CD4-positive, alpha-beta T cell treated with Interleukin-17A for 1 hour (primary cell): ENCODE measurements around the gene ADAMTSL3.
"Not testable (repeated sequence)": the region's sequence is repeated elsewhere in the genome, so short reads cannot be mapped to it uniquely, and the experiment has no call there.

Experiments used
- DNase-seq: peaks from one replicate; pipeline ENCODE4 v3.0.0-alpha.2; 2020

Gene ADAMTSL3

GRCh38 chr15:83930392-83931212 is 276.7 kb downstream of the ADAMTSL3 start:
- no peak for DNase-seq

- DNase-seq: no peak
Measured at GRCh38 chr15:83935774-83936173, 281.9 kb downstream of the ADAMTSL3 start.

GRCh38 chr15:83940136-83940535 is 286.2 kb downstream of the ADAMTSL3 start:
- DNase-seq: no peak

DNA sequence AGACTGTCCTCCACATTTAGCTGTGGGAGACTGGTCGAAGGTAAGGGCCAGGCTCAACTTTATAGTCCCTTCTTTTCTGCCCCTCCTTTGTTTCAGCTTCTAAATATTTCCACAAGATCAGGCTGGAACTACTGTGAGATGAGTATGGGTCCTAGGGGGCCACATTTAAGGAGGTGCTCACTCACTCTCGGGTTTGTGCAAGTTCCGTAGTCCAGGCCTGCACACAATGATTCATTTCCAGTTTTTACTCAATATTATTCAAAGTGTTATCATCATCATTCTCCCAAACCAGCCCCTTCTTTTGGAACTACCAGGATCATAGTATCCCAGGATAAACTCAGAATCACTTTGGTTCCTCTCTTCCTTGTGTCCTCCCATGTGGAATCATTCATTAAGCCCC is 289.1 kb downstream of the ADAMTSL3 start:
- DNase-seq: no peak

GRCh38 chr15:83943849-83944404 is 290.0 kb downstream of the ADAMTSL3 start:
- no peak for DNase-seq

DNA sequence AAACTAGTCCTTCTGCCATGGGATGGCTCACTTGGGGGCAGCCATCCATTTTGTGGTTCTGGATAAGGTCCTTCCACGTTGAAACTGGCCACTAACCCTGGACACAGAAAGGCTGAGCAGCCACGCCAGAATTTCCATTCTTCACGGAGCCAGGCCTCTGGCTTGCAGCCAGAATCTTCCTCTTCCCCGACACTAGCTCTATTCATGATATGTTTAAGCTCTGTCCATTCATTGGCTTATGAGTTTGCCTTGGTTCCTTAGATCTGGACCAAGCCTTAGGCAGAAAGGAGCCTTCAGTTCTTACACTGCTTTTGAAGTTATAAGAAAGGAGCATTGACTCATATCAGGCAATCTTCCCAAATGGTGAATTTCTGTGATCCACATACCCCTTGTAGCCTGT is 293.2 kb downstream of the ADAMTSL3 start:
- DNase-seq: no peak

DNA sequence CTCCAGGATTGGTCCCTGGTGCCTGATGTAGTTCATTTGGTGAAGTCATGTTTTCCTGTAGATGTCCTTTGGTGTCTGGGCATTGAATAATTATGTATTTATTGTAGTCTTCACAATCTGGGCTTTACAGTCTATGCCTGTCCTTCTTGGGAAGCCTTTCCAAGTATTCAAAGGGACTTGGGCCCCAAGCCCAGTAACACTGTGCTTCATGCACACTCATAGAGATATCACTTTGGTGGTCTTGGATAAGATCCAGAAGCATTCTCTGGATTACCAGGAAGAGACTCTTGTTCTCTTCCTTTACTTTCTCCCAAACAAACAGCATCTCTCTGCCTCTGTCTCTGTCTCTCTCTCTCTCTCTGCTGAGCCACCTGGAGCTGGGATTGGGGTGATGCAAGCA is 300.6 kb downstream of the ADAMTSL3 start:
- DNase-seq: no peak

DNA sequence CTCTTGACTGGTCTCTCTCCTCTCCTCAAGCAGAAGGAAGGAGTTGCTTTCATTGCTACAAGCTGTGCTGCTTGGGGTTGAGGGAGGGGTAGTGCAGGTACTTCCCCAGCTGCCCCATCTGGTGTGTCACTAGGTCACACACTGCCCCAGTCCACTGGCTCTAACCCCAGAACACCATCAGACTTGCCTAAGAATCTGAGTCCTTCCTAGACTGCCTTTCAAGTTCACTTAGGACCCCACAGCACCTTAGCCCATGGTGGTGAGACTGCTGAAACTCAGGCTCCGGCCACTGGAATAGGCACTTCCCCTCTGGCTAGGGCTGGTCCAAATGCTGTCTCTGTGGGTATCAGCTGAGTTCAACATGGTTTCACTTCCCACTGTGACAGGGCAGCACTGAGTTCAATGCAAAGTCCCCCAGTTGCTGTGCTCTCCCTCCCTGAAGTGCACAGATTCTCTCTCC is 301.9 kb downstream of the ADAMTSL3 start:
- no peak for DNase-seq

- no peak for DNase-seq
Measured at GRCh38 chr15:83956887-83957286, 303.0 kb downstream of the ADAMTSL3 start.

GRCh38 chr15:83959477-83959876 is 305.6 kb downstream of the ADAMTSL3 start:
- no peak for DNase-seq

- no peak for DNase-seq
Measured at GRCh38 chr15:83960192-83960829, 306.4 kb downstream of the ADAMTSL3 start.

- no peak for DNase-seq
Measured at GRCh38 chr15:83961311-83961710, 307.4 kb downstream of the ADAMTSL3 start.

GRCh38 chr15:83964967-83965366 is 311.0 kb downstream of the ADAMTSL3 start:
- DNase-seq: not testable (repeated sequence)

DNA sequence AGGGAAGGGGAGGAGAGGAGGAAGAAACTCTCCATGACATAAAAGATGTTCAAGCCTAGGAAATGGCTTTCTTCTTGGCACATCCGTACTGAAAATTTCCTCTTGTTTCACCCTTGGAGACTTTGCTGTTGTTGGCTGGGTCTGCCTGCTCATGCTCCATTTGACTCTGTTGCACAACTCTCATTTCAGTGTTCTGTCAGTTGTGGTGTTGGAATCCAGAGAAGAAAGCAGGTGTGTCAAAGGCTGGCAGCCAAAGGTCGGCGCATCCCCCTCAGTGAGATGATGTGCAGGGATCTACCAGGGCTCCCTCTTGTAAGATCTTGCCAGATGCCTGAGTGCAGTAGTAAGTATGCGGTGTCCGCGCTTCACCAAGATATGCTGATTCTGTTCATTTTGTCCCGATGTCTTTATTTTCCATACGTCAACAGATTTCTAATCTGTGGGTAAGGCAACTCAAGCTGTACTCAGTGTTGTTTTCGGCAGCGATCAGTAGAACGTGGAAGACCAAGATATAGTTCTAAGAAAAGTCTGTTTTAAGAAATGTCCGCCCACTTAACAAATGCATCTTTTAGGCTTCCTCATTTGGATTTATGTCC is 316.5 kb downstream of the ADAMTSL3 start:
- DNase-seq: no peak

GRCh38 chr15:83971992-83972391 is 318.1 kb downstream of the ADAMTSL3 start:
- DNase-seq: no peak

GRCh38 chr15:83973816-83974215 is 319.9 kb downstream of the ADAMTSL3 start:
- DNase-seq: no peak

DNA sequence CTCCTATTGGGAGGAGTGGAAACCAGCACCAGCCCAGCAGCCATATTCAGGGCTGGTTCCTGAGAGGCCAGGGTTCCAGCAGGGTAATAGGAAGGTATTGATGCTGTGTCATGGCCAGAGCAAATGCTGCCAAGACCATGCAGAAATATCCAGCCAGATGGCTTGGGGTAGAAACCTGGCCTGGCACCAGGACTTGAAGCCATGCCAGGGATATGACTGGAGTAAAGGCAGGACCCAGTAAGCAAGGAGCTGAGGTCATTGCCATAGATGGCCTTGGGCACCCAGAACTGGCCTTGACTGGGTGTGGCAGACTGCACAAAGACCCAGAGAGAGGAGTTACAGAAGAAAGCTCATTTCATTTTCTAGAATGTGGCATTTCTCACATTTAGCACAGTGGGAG is 324.1 kb downstream of the ADAMTSL3 start:
- DNase-seq: no peak

DNA sequence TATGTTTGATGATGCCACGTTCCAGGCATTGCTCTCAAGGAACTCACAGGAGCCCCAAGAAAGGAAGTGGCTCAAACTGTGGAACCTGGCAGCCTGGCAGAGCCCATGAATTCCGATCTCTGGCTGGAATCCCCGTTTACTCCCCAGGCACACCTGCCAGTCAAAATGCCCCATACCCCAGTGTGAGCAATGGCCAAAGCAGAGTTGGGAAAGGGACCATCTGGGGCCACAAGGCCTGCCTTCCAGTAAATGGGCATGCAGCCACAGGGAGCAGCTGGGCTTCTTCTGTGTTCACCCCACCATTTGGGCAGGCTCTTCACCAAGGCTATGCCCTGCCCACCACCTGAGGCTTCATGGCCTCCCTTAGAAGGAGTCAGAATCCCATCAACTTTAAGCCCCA is 324.7 kb downstream of the ADAMTSL3 start:
- no peak for DNase-seq

DNA sequence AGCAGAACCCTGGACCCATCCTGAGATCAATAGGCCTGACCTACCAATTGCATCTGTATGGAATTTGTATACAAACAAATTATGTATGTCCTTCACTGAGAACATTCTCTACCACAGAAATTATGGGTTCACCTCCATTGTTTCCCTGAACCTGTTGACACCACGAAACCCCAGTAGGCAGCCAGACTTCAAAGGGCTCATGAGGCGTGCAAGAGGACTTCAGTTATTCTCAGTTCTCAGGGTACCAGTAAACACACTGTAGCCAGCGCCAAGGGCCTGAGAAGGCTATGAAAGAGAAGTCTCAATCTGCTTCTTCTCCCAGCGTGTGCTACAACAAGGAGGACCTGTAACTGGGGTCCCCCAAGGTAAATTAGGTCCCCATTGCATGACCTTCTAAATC is 326.7 kb downstream of the ADAMTSL3 start:
- DNase-seq: no peak

DNA sequence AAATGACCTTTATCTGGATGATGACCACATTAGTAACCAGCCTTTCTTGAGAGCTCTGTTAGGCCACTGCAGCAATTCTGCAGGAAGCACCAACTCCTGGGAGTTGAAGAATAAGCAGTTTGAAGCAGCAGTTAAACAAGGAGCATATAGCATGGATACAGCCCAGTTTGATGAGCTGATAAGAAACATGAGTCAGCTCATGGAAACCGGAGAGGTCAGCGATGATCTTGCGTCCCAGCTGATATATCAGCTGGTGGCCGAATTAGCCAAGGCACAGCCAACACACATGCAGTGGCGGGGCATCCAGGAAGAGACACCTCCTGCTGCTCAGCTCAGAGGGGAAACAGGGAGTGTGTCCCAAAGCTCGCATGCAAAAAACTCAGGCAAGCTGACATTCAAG is 328.8 kb downstream of the ADAMTSL3 start:
- DNase-seq: no peak

DNA sequence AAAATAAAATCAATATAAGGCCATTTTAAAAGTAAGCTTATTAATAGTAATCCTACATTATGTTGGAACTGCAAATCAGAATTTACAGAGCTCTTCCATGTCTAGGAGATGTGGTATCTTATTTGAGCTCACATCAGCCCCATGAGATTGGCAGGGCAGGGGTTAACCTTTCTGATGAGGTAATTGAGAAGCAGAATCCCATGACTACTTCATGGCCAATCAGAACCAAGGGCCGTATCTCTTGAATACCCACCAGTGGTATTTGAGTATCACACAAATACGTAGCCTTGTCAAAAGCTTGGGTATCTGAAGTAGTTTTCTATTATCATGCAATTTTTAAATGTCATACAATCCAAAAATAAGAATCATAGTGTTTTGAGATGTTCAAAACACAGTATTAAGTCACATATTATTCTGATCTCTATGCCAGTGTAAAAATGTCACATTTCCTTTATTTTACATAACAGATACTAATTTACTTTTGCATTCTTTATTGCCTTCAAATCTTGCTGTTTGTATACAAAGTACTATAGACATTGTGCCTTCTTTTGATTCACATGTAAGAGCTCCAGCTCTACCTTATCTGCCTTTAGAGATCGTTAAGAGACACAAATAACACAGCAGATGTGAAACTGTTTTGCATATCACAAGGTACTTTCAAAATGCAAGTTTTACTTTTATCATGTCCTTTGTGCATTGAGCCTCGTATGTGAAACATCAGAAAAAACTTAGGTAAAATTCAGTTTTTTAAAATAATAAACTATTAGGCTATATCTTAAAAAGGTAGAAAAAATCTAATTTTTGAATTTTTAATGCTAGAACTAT is 329.9 kb downstream of the ADAMTSL3 start:
- DNase-seq: no peak

DNA sequence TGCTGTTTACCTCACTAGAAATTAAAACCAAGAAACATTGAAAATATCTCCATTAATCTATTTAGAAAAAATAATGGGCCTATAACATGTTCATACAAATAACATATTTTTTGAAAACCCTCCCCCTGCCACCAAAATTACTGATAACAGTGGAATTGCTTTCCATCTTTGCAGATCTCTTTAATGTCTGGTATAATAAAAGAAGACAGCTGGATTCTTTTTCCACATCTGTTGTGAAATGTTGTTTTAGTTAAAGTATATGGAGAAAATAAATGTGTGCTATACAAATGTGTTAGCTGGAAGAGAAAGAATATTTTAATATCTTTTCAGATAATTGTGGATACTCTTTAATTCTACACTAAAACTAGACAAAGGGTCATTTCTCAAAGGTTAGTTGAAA is 330.7 kb downstream of the ADAMTSL3 start:
- DNase-seq: no peak

DNA sequence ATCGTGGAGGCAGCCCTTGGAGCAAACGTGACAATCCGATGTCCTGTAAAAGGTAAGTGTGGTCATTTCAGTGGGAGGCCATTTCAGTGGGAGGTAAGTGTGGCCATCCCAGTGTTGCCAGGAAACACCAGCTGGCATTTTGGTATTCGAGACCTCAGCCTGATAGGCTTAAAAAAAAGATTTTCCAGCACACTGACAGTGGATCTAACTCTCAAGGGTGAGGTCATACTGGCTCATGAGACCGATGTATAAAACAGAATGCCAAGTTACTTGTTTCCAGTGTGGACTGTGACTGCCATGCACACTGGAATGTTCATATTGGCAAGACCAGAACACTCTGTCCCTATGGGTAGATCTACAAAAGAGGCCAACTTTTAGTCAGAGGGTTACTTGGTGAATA is 337.2 kb downstream of the ADAMTSL3 start:
- DNase-seq: no peak
